Measurements from ENCODE around the gene KPNA4. TPM values are rescaled to one million over a fixed set of nuclear protein-coding genes. Genes with fewer than 3 reads are reported as not detected.
"Not testable (repeated sequence)": the region's sequence is repeated elsewhere in the genome, so short reads cannot be mapped to it uniquely, and the experiment has no call there.

Gene KPNA4
- total RNA-seq, 4 donors from 2014 or later: 19.9 to 34.7 (median 23.4) TPM

GRCh38 chr3:160532371-160532770, 33.0 kb downstream of the KPNA4 start:
- Histone ChIP-seq H3K4me1 (no peaks in the 10 kb centered on the region), H3K27ac (no peak overlapping the region), H3K4me3 (no peak overlapping the region), H3K9me3 (no peaks in the 10 kb centered on the region), H3K27me3 (no peaks in the 10 kb centered on the region), H3K36me3 (peaks cover 0 to 82% (median 0%) of the 10 kb centered on the region in 3 donors)
- no peak for TF ChIP-seq POLR2A (IDR thresholded peaks at IDR 0.05)
- no peak for TF ChIP-seq CTCF (IDR thresholded peaks at IDR 0.05)
- no peak for DNase-seq
- intact Hi-C loops (cut with DNase I): no loop called here

DNA sequence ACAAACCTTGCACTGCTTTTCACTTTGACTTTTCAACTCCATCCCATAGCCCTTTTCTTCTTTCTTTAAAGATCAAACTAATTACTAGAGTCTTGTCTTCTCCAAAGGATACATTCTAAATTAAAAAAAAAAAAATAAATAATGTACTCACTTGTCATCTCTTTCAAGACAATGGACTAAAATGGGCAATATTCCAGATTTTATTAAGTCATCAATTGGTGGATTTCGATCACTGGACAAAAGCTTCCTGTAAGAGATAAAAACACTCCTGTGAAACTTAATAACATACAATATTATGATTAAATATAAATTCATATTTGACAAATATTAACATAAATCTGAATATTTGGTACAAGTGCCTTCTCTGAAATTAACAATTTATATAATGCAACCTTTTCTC, 34.1 kb downstream of the KPNA4 start:
- peaks cover 0 to 93% (median 0%) of the 10 kb centered on the region in 3 donors for H3K36me3 ChIP-seq
- no peak for DNase-seq
- H3K4me3 ChIP-seq: no peak overlapping the region
- WGBS, 2 donors: 59 to 71% methylated on average over 1 of the region's 1 CpG
- no peaks in the 10 kb centered on the region for H3K27me3 ChIP-seq
- intact Hi-C loops (cut with DNase I): no loop called here
- no peak overlapping the region for H3K27ac ChIP-seq
- no peaks in the 10 kb centered on the region for H3K4me1 ChIP-seq
- TF ChIP-seq CTCF (IDR thresholded peaks at IDR 0.05) (no peak), POLR2A (IDR thresholded peaks at IDR 0.05) (no peak)
- no peaks in the 10 kb centered on the region for H3K9me3 ChIP-seq

GRCh38 chr3:160516391-160516790, 49.0 kb downstream of the KPNA4 start:
- H3K4me3 ChIP-seq; H3K9me3 ChIP-seq; H3K27me3 ChIP-seq; intact Hi-C loops (cut with DNase I); DNase-seq; H3K4me1 ChIP-seq; H3K27ac ChIP-seq: not testable (repeated sequence)
- 49 to 71% methylated on average over 2 of the region's 2 CpGs for WGBS, 2 donors
- H3K36me3 ChIP-seq: peaks cover 14 to 96% (median 24%) of the 10 kb centered on the region in 3 donors

- TF ChIP-seq CTCF (IDR thresholded peaks at IDR 0.05) (no peak), POLR2A (IDR thresholded peaks at IDR 0.05) (no peak)
- Histone ChIP-seq H3K4me3 (no peak overlapping the region), H3K27me3 (no peaks in the 10 kb centered on the region), H3K4me1 (no peaks in the 10 kb centered on the region), H3K36me3 (peaks cover 4 to 84% (median 16%) of the 10 kb centered on the region in 3 donors), H3K27ac (no peak overlapping the region), H3K9me3 (no peaks in the 10 kb centered on the region)
- intact Hi-C loops (cut with DNase I): no loop called here
- WGBS, 2 donors: 89 to 98% methylated on average over 3 of the region's 3 CpGs
- DNase-seq: no peak
Measured at GRCh38 chr3:160501325-160501724, 64.0 kb downstream of the KPNA4 start.

- Histone ChIP-seq H3K4me1 (no peaks in the 10 kb centered on the region), H3K27ac (no peak overlapping the region), H3K36me3 (peaks cover 4 to 53% (median 9%) of the 10 kb centered on the region in 3 donors), H3K4me3 (no peak overlapping the region), H3K9me3 (no peaks in the 10 kb centered on the region), H3K27me3 (no peaks in the 10 kb centered on the region)
- no peak for DNase-seq
- intact Hi-C loops (cut with DNase I): no loop called here
- TF ChIP-seq POLR2A (IDR thresholded peaks at IDR 0.05) (no peak), CTCF (IDR thresholded peaks at IDR 0.05) (no peak)
- 100% methylated on average over 1 of the region's 1 CpG for WGBS, 2 donors
Measured at GRCh38 chr3:160498202-160498601, 67.2 kb downstream of the KPNA4 start.

- no peak for TF ChIP-seq CTCF (IDR thresholded peaks at IDR 0.05)
- TF ChIP-seq POLR2A (IDR thresholded peaks at IDR 0.05): no peak
- no peak for DNase-seq
- intact Hi-C loops (cut with DNase I): no loop called here
Measured at GRCh38 chr3:160490166-160490565, 75.2 kb downstream of the KPNA4 start.

More at GRCh38 chr3:160490166-160490565, 75.2 kb downstream of the KPNA4 start:
- Histone ChIP-seq H3K27me3 (no peaks in the 10 kb centered on the region), H3K27ac (no peak overlapping the region), H3K4me3 (no peak overlapping the region), H3K4me1 (peaks cover 0 to 11% (median 0%) of the 10 kb centered on the region in 3 donors), H3K36me3 (no peaks in the 10 kb centered on the region), H3K9me3 (no peaks in the 10 kb centered on the region)
